Epidermal melanocyte (primary cell): ENCODE data around the gene C16orf86.

Source experiments
- DNase-seq: peaks from one replicate; pipeline ENCODE4 v3.0.0; 2011; ENCODE audit warnings: low spot score; ENCODE audit not compliant: insufficient read length

The C16orf86 gene, protein sequence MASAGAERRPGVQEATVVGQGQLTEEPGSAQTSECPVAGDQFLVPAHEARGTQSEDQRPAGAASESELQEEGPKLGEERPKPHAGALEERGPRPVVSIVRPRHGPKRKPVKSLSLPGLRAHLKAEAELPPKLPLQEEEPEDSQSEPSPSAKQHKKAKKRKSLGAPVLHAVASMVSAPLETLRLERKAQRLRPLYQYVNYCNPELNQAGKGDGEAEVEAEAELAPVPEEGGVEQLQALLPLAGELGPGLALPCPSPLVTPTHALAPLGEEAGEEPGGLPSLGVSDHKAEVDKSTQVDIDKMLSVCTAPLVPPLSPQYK

DNA sequence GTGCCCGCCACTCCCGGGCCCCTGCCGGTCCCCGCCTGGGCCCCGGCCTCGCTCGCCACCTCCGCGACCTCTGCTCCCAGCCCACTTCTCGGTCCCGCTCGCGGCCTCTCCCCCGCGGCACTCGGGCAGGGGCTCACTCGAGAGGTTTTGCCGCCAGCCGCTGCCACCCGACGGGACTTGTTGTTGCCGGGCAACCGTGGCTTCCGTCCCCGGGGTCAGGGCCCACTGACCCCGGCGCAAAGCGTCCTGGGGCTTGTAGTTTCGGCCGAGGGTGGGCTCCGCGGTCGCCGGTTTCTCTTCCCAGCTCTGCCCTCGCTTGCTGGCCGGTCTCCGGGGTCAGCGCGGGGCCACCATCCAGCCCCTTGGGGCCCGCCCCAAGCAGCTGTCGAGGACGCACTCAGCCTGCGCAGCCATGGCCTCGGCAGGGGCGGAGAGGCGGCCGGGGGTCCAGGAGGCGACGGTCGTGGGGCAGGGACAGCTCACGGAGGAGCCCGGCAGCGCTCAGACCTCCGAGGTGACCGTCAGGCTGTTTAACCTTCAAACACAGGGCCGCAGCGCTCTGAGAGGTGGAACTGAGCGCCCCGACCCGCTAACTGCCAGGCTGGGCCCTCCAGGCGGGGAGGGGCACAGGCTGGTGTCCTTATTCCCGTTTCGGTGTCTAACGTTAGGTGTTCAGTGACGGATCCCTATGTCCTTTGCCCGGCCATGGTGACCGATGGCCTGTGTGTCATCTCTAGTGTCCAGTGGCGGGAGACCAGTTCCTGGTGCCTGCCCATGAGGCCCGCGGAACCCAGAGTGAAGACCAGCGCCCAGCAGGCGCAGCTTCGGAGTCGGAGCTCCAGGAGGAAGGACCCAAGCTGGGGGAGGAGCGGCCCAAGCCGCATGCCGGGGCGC, at the start of gene C16orf86, which contains the start of gene ENKD1:
Gene C16orf86 (plus strand): TSS at position 256 of the 894 bp plus-strand sequence. CDS start 157 bp downstream, at position 413.
Gene ENKD1 (minus strand): TSS at position 192 of the 894 bp plus-strand sequence. CDS start 308 bp downstream, outside the sequence.
- peak; percentile 95 for DNase-seq

DNA sequence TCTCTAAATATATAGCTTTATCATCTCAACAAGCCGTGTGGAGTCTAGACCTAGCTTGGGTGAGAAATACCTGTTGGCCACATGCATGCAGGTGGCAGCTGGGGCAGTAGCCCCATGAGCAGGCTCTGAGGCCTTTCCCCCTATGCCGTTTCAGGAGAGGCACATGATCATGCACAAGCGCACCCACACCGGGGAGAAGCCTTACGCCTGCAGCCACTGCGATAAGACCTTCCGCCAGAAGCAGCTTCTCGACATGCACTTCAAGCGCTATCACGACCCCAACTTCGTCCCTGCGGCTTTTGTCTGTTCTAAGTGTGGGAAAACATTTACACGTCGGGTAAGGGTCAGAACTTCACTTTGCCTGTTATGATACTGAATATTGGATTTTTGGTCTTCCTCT, 38.4 kb upstream of the C16orf86 start:
- no peak for DNase-seq

DNA sequence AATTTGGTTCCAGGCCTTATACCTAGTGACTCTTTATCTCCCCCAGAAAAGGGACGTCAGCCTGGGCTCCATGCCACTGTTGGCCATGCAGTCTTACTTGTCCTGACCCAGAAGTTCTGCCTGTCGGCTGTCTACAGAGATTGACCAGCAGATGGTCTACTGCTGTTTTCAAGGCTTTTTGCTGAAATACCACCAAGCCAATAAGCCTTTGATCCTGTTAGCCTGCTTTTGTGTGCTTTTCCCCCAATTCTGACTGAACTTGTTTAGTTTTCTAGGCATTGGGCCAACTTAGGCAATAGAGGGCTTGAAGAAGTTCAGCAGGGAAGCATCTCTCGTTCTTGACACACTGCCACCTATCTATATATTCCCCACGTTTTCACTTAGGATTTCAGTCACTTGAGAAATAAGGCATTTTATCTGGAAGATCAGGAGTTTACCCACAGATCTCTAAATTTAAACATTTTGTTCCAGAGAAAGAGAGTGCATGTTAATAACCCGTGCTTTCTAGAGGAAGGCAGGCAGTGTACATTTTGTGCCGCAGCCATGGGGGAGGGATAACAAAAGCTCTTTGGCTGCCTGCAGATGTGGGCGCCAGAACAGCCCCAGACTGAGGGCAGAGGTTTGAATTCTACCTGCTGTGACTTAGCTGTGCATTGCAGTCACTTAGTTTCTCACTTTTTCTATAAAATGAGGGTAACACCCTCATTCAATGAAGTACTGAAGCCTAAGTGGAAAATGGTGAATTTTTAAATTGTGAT, 34.0 kb upstream of the C16orf86 start:
- no peak for DNase-seq

DNA sequence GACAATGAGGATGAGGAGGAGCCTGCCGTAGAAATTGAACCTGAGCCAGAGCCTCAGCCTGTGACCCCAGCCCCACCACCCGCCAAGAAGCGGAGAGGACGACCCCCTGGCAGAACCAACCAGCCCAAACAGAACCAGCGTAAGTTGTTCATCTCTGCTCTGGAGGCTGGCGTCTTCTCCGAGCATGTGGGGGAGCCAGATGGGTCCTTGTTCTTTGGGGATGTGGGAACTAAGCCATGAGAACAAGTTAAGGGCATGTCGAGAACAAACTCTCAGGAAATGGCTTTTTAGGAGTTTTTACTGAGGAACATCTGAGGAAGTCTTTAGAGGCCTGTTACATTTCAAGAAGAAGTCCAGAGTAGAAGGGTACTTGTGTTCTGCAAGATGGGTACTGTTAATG, 29.9 kb upstream of the C16orf86 start:
- no peak for DNase-seq

DNA sequence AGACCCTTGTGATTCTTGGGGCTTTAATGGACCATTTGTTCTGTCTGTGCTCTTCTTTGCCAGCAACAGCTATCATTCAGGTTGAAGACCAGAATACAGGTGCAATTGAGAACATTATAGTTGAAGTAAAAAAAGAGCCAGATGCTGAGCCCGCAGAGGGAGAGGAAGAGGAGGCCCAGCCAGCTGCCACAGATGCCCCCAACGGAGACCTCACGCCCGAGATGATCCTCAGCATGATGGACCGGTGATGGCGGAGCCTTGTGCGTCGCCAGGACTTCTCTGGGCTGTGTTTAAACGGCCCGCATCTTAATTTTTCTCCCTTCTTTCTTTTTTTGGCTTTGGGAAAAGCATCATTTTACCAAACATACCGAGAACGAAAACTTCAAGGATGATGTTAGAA, 29.0 kb upstream of the C16orf86 start:
- DNase-seq: no peak

DNA sequence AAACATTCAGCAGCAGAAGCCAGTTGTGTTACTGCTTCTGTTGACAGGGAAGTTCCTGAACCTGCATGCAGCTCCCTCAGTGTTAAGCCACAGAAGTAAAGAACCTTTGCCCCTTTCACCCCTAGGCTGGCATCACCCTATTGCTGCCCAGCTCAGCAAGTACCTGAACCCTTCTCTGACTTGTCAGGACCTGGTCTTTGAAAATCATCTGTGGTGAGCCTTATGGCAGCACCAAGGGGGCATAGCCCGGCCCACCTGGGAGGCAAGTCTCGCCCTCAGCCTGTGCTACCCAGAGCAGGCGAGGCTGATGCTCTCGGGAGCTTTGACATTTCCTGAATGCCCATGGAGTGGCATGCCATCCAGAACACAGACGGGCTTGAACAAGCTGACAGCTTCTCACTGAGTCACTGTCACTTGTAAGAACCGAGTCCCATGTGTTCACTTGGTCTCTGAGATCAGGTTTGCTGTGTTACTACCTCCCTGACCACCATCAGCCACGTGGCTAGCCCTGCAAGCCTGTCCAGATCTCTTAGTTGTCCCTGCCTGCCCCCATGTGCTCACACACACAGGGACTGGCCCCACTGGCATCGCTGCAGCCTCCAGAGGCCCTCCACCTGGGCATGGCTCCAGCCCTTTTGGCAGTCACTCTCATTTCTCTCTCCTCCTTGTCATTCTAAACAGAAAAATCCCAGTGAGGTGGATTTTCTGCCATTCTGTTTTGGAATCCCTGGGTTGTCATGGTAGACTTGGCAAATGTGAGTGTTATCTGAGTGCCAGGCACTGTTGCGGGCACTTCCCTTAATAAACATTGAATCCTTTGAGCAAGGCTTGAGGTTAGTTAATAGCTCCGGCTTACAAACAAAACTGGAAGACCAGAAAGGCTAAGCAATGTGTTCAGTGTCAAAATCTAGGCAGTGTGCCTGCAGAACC, 24.6 kb upstream of the C16orf86 start:
- DNase-seq: peak; percentile 16

DNA sequence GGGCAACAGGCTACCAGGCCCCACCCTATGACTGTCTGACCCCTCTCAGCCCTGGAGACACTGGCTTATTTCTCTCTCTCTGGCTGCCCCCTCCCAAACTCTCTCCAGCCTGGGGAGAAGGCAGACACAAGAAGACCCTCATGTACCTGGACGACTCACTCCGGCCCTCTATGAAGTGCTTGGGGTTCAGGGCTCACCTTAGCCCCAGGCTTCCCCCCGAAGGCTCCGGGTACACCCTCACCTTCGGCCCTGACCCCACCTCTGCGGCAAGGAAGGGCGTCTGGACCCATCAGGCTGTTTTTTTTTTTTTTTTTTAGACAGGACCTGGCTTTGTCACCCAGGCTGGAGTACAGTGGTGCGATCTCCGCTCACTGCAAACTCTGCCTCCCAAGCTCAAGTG, 22.6 kb upstream of the C16orf86 start:
- DNase-seq: no peak

DNA sequence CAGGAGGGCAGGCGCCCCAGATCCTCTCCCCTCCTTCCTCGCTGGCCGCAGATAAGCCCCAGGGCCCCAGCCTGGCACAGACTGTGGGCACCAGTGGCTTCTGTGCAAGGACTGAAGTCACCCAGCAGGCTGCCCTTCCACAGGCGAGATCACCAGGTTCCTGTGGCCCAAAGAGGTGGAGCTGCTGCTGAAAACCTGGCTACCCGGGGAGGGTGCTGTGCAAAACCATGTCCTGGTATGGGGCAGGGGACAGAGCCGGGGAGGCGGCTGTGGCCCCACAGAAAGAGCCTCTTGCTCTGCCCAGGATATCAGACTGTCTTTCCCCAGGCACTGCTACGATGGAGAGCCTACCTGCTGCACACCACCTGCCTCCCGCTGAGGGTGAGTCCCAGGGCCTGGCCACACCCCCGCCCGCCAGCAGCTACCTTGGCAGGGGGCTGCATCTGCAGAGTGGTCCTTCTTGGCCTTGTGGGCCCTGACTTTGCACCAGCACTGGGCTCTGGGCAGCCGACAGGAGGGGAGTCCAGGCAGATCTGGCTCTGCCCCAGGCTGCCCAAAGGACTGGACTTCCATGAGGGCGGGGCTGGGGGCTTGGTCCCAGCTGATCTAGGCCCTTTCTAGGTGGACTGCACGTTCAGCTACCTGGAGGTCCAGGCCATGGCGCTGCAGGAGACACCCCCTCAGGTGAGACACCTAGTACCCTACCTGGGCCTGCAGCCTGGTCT, 21.1 kb upstream of the C16orf86 start:
- peak; percentile 9 for DNase-seq

DNA sequence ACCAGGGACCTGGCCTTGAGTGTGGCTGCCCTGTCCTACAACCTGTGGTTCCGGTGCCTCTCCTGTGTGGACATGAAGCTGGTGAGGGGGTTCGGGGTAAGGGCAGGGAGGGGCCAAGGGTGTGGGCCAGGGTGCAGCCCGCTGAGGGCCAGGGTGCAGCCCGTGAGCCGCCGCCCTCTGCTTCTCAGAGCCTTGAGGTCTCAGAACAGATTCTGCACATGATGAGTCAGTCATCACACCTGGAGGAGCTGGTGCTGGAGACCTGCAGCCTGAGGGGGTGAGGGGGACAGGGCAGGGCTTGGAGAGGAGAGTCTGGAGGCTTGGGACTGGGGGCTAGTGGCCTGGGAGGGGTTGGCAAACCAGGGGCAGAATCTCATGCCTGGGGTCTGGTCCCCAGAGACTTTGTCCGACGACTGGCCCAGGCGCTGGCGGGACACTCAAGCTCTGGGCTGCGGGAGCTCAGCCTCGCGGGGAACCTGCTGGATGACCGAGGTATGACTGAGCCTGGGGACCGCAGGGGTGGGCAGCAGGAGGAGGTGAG, 19.4 kb upstream of the C16orf86 start:
- DNase-seq: peak; percentile 12

DNA sequence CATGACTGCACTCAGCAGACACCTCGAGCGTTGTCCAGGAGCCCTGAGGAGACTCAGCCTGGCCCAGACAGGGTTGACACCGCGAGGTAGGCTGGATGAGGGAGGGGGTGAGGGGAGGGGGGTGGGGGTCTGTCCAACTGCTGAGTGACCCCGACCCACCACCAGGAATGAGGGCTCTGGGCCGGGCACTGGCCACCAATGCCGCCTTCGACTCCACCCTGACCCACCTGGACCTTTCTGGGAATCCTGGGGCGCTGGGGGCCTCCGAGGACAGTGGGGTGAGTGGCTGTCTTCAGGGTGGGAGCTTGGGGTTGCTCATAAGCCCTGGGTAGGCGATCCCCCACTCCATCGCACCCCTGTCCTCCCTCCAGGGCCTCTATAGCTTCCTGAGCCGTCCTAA, 18.9 kb upstream of the C16orf86 start:
- no peak for DNase-seq

DNA sequence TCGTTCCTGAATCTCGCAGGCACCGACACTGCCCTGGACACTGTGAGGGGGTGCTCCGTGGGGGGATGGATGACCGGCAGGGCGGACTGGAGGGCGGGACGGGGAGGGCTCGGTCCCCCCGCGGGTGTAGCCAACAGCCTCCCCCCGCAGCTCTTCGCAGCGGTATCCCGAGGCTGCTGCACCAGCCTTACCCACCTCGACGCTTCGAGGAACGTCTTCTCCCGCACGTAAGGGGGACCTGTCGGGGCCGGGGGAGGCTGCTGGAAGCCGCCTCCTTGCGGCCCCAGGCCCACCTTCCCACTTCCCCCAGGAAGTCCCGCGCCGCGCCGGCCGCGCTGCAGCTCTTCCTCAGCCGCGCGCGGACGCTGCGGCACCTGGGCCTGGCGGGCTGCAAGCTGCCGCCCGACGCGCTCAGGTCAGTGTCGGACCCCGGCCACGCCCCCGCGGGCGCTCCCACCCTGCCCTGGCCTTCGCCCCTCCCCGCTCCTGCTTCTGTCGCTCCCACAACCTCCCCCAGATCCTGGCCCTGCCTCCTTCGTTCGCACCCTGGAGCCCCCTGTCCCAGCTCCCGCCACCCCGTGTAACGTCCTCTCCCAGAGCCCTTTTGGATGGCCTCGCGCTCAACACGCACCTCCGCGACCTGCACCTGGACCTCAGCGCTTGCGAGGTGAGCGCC, 18.4 kb upstream of the C16orf86 start:
- DNase-seq: peak; percentile 15

DNA sequence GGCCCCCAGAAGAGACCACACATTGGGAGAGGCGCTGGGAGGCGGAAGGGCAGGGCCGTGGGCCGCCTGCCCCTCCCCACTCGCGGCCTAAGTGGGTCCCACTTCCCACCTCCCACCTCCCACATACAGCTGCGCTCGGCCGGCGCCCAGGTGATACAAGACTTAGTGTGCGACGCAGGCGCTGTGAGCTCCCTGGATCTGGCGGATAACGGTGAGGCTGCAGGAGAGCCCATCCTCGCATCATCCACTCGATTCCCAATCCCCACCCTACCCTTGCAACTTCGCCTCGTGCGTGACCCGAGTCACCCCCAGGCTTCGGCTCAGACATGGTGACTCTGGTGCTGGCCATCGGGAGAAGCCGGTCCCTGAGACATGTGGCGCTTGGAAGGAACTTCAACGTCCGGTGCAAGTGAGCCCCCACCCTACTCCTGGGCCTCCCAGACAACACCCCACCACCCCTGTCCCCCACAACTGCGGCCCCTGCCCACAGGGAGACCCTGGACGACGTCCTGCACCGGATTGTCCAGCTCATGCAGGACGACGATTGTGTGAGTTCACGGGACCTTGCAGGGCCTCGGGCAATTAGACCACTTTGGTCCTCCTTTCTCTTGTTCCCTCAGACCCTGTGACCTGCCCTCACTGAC, 17.7 kb upstream of the C16orf86 start:
- DNase-seq: no peak

DNA sequence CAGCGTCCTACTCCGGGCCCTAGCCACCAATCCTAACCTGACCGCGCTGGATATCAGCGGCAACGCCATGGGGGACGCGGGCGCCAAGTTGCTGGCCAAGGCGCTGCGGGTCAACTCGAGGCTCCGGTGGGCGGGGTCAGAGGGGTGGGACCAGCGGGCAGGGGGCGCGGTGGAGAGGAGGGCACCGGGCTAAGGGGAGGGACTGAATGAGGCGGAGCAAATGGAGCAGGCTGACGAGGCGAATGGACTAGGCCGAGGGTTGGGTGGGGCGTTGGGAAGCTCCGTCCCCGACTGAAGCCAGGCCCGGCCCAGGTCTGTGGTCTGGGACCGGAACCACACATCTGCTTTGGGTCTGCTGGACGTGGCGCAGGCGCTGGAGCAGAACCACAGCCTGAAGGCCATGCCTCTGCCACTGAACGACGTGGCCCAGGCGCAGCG, 17.1 kb upstream of the C16orf86 start:
- no peak for DNase-seq

DNA sequence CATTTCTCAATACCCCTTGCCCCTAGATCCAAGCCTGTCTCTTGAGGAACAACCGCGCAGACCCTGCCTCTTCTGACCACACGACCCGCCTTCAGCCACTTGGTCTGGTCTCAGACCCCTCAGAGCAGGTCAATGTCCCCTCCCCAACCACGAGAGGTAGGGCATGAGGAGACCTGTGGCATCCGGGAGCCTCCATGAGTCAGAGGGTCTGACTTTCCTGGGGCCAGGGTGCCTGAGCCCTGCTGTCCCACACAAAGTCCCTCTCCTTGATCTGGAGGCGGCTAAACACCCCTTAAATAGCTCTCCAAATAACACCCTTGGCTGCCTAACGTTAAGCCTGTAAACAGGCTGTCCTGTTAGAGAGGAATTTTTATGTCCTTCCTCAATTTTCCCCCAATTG, 16.6 kb upstream of the C16orf86 start:
- DNase-seq: no peak

DNA sequence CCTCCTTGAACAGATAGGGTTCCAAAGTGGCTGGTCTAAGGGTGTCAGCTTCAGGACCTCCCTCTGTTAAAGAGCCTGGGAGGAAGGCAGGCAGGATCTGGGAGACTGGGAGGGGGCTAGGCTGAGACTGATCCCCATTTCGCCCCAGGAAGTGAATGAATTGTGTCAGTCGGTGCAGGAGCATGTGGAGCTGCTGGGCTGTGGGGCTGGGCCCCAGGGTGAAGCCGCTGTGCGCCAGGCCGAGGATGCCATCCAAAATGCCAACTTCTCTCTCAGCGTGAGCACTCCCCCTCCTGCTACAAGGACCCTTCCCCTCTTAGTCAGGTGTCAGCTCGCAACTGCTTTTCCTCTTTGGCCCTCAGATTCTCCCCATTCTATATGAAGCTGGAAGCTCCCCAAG, 15.6 kb upstream of the C16orf86 start:
- no peak for DNase-seq

DNA sequence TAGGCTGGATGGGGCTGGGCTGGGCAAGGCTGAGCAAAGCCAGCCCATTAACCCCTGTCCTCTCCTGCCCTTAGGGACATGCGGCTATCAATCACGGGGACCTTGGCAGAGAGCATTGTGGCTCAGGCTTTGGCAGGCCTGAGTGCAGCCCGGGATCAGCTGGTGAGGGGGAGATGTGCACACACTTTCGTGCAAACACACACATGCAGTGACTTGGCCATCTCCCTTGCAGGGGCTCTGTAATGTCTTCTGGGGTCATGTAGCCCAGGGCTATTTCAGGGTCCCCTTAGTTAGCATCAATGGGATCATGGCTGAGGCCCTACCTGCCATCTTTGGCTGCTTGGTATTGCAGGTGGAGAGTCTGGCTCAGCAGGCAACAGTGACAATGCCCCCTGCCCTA, 14.8 kb upstream of the C16orf86 start:
- no peak for DNase-seq

DNA sequence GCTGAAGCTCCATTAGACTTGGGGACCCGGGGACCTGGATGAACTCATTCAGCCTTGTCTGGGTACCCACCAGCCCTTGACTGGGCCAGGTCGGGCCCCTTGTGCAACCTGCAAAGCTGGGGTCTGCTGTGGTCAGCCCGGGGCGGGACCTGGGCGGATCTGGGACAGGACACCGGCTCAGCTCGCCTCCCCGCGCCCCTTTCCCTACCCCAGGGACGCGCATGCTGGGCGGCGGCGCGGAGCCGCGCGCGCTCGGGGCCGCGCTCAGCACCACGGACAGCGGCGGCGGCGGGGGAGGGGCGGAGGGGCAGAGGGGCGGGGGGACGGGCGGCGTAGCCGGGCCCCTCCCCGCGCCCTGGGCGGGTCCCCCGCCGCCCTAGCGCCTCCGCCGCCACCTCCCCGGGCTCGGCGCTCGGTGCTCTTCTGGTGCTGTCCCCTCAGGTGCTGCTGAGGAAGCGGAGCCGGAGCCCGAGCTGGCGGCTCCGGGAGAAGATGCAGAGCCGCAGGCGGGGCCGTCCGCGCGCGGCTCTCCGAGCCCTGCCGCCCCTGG, 14.0 kb upstream of the C16orf86 start:
- DNase-seq: no peak

DNA sequence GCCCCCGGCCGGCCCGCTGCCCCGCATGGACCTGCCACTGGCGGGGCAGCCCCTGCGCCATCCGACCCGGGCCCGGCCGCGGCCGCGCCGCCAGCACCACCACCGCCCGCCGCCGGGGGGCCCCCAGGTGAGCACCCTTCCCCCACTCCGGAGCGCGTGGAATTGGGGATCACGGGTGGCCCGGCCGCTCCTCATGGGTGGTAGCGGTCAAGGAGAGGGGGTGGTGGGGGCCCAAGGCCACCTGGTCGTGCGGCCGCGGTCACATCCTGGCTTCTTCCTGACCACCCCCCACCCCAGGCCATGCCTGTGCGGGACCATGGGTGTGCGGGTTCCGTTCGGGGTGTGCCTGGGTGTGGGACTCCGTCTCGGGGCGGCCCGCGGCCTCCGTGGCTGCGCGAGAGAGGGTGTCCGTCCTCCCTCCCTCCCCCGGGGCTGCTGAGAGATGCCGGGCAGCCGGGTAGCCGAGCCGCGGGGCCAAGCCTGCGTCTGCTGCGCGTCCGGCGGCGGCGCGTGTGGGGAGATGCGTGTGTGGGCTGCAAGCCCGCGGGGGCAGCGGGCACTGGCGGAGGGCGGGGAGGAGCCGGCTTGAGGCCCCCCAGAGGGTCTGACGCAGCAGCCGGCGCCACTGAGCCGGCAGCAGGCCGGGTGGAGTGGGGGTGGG, 13.4 kb upstream of the C16orf86 start:
- DNase-seq: no peak
